OCI-LY1 (cell line): Measurements from ENCODE around the gene RALGPS1.

Experiments used
- H2AFZ ChIP-seq: fragments of 200-600 bp; sonication (generic), shearing (Covaris generic); 2 replicates; pipeline ENCODE4 v1.6.0; 2014; ENCODE audit warnings: antibody characterized with exemption, mild to moderate bottlenecking, low read length
- H3F3A ChIP-seq: fragments of 200-600 bp; sonication (generic), shearing (Covaris generic); 2 replicates; pipeline ENCODE4 v1.6.0; 2014; ENCODE audit warnings: mild to moderate bottlenecking, antibody characterized with exemption, low read length, moderate library complexity; ENCODE audit not compliant: insufficient read depth
- H3K27ac ChIP-seq: fragments of 200-600 bp; sonication (generic); 2 replicates; pipeline ENCODE4 v1.5.1; 2014; ENCODE audit warnings: low read length, mixed run types, mild to moderate bottlenecking, low read depth; ENCODE audit not compliant: poor library complexity, severe bottlenecking
- H3K27me3 ChIP-seq: fragments of 200-600 bp; sonication (generic); 2 replicates; pipeline ENCODE4 v1.6.0; 2014; ENCODE audit warnings: antibody characterized with exemption, mild to moderate bottlenecking, low read length, moderate library complexity; ENCODE audit not compliant: insufficient read depth
- H3K36me3 ChIP-seq: fragments of 200-600 bp; sonication (generic); 2 replicates; pipeline ENCODE4 v1.6.1; 2014; ENCODE audit warnings: mild to moderate bottlenecking, antibody characterized with exemption, low read length, moderate library complexity, mixed read lengths; ENCODE audit not compliant: insufficient read depth
- H3K4me1 ChIP-seq: fragments of 200-600 bp; sonication (generic); 2 replicates; pipeline ENCODE4 v1.5.1; 2014; ENCODE audit warnings: mild to moderate bottlenecking, low read length, moderate library complexity; ENCODE audit not compliant: insufficient read depth, severe bottlenecking
- H3K4me2 ChIP-seq: fragments of 200-600 bp; sonication (generic), shearing (Covaris generic); 2 replicates; pipeline ENCODE4 v1.6.1; 2014; ENCODE audit warnings: low read length
- H3K4me3 ChIP-seq: fragments of 200-600 bp; sonication (generic); 2 replicates; pipeline ENCODE4 v1.5.1; 2014; ENCODE audit warnings: low read length, low read depth, mild to moderate bottlenecking, mixed read lengths; ENCODE audit not compliant: poor library complexity, severe bottlenecking
- H3K79me2 ChIP-seq: fragments of 200-600 bp; shearing (Covaris generic); 2 replicates; pipeline ENCODE4 v1.6.1; 2016; ENCODE audit warnings: mixed run types, low read length, mixed read lengths; ENCODE audit not compliant: insufficient read depth
- H3K9ac ChIP-seq: fragments of 200-600 bp; sonication (generic), shearing (Covaris generic); 2 replicates; pipeline ENCODE4 v1.6.1; 2014; ENCODE audit warnings: mild to moderate bottlenecking, low read length, mixed read lengths
- H3K9me2 ChIP-seq: fragments of 200-600 bp; sonication (generic), shearing (Covaris generic); 2 replicates; pipeline ENCODE4 v1.6.1; 2014; ENCODE audit warnings: low read depth, mild to moderate bottlenecking, low read length, mixed read lengths
- H3K9me3 ChIP-seq: fragments of 200-600 bp; shearing (Covaris generic); 2 replicates; pipeline ENCODE4 v1.6.1; 2014; ENCODE audit warnings: low read length, mixed read lengths
- H4K20me1 ChIP-seq: fragments of 200-600 bp; sonication (generic), shearing (Covaris generic); 2 replicates; pipeline ENCODE4 v1.6.0; 2016; ENCODE audit warnings: mild to moderate bottlenecking, low read length; ENCODE audit not compliant: insufficient read depth
- CTCF ChIP-seq: fragments of 200-600 bp; sonication (generic), shearing (Covaris generic); IDR thresholded peaks from 2 replicates; pipeline ENCODE4 v1.5.1; 2017; ENCODE audit warnings: mild to moderate bottlenecking, antibody characterized with exemption, low read length, moderate library complexity, mixed read lengths
- EZH2 ChIP-seq: fragments of 200-600 bp; sonication (generic), shearing (Covaris generic); IDR thresholded peaks from 2 replicates; pipeline ENCODE4 v1.8.0; 2017; ENCODE audit warnings: borderline replicate concordance, mixed run types, mild to moderate bottlenecking, antibody characterized with exemption, low read length, moderate library complexity, mixed read lengths

RALGPS1 gene

GRCh38 chr9:126880947-126881332 is 33.6 kb upstream of the RALGPS1 start:
- Histone ChIP-seq H3K4me3 (no peak overlapping the region), H2AFZ (no peak overlapping the region), H3K9ac (no peak overlapping the region), H3K4me1 (peaks cover 6% of the 10 kb centered on the region), H3K4me2 (no peak overlapping the region), H3K27ac (no peak overlapping the region), H3K79me2 (no peaks in the 10 kb centered on the region), H4K20me1 (no peaks in the 10 kb centered on the region), H3K9me3 (no peaks in the 10 kb centered on the region), H3K27me3 (no peaks in the 10 kb centered on the region), H3F3A (no peaks in the 10 kb centered on the region), H3K9me2 (no peaks in the 10 kb centered on the region), H3K36me3 (peaks cover 6% of the 10 kb centered on the region; the same call in 1 of the 2 replicates)
- TF ChIP-seq EZH2 (no peak), CTCF (no peak)

GRCh38 chr9:126882746-126883145 is 31.8 kb upstream of the RALGPS1 start:
- Histone ChIP-seq H3K9me3 (no peaks in the 10 kb centered on the region), H3K9ac (no peak overlapping the region), H3K4me3 (no peak overlapping the region), H3K4me2 (no peak overlapping the region), H2AFZ (no peak overlapping the region), H3K27ac (no peak overlapping the region), H3K27me3 (no peaks in the 10 kb centered on the region), H3K9me2 (no peaks in the 10 kb centered on the region), H3F3A (no peaks in the 10 kb centered on the region), H3K79me2 (no peaks in the 10 kb centered on the region), H4K20me1 (no peaks in the 10 kb centered on the region), H3K36me3 (peaks cover 6% of the 10 kb centered on the region; the same call in 1 of the 2 replicates), H3K4me1 (no peaks in the 10 kb centered on the region)
- no peak for TF ChIP-seq CTCF
- TF ChIP-seq EZH2, result no peak

- Histone ChIP-seq H4K20me1 (no peaks in the 10 kb centered on the region), H3K27ac (no peak overlapping the region)
- TF ChIP-seq EZH2, result no peak
- TF ChIP-seq CTCF, result no peak
These were observed 30.9 kb upstream of the RALGPS1 start for GRCh38 chr9:126883636-126884035.

More at GRCh38 chr9:126883636-126884035, 30.9 kb upstream of the RALGPS1 start:
- Histone ChIP-seq H3K27me3 (no peaks in the 10 kb centered on the region), H3K9ac (no peak overlapping the region), H3K36me3 (peaks cover 6% of the 10 kb centered on the region; the same call in 1 of the 2 replicates), H3K9me3 (no peaks in the 10 kb centered on the region), H3K4me1 (no peaks in the 10 kb centered on the region), H2AFZ (no peak overlapping the region), H3F3A (no peaks in the 10 kb centered on the region), H3K9me2 (no peaks in the 10 kb centered on the region), H3K4me2 (no peak overlapping the region), H3K79me2 (no peaks in the 10 kb centered on the region), H3K4me3 (no peak overlapping the region)
